ENCODE data around the gene CXCL1. TPM values are rescaled to one million over a fixed set of nuclear protein-coding genes. Genes with fewer than 3 reads are reported as not detected.

The CXCL1 gene
- total RNA-seq, 1 donor from 2014 or later = 2.7 TPM

- H3K36me3 Mint-ChIP-seq (ENCODE audit: insufficient read depth) = no peaks in the 10 kb centered on the region
- peaks cover 8% of the 10 kb centered on the region for H3K4me1 Mint-ChIP-seq (ENCODE audit: low read depth)
- H3K4me3 Mint-ChIP-seq (ENCODE audit: low read depth) = no peak overlapping the region
- no peak for DNase-seq (ENCODE audit: low spot score, unreplicated experiment)
- no peak overlapping the region for H3K27ac Mint-ChIP-seq
- peaks cover 3% of the 10 kb centered on the region for H3K27me3 Mint-ChIP-seq
- no peaks in the 10 kb centered on the region for H3K9me3 Mint-ChIP-seq (ENCODE audit: low read depth)
- no peak for TF ChIP-seq CTCF (IDR thresholded peaks at IDR 0.05; ENCODE audit: unreplicated experiment)
Measured at GRCh38 chr4:73918058-73918457, 48.9 kb downstream of the CXCL1 start.

GRCh38 chr4:73919691-73920090, 50.5 kb downstream of the CXCL1 start:
- Mint-ChIP-seq H3K27me3 (peaks cover 3% of the 10 kb centered on the region), H3K4me1 (ENCODE audit: low read depth) (peaks cover 10% of the 10 kb centered on the region), H3K27ac (peak overlapping the region; percentile 10), H3K36me3 (ENCODE audit: insufficient read depth) (no peaks in the 10 kb centered on the region), H3K9me3 (ENCODE audit: low read depth) (no peaks in the 10 kb centered on the region), H3K4me3 (ENCODE audit: low read depth) (no peak overlapping the region)
- TF ChIP-seq CTCF (IDR thresholded peaks at IDR 0.05; ENCODE audit: unreplicated experiment) = no peak
- no peak for DNase-seq (ENCODE audit: low spot score, unreplicated experiment)

Other genes with a start within 250 kb of the CXCL1 start
- gene RASSF6, start 249.0 kb upstream of the CXCL1 start, total RNA-seq = 10.1 and 10.6 TPM in 2 replicates
- gene CXCL8, start 128.8 kb upstream of the CXCL1 start, total RNA-seq = 0.84 and 1.1 TPM in 2 replicates
- 0.44 and 1.1 TPM in 2 replicates for gene CXCL6, start 32.7 kb upstream of the CXCL1 start, total RNA-seq
- gene PF4V1, start 16.1 kb upstream of the CXCL1 start, total RNA-seq = not detected in 2 replicates
- gene PF4, start 112.6 kb downstream of the CXCL1 start, total RNA-seq = 1.2 TPM in 1 of 2 replicates, not detected in the other
- gene PPBP, start 118.8 kb downstream of the CXCL1 start, total RNA-seq = not detected in 2 replicates
- gene CXCL5, start 129.3 kb downstream of the CXCL1 start, total RNA-seq = 0.34 and 0.58 TPM in 2 replicates
- gene CXCL3, start 169.3 kb downstream of the CXCL1 start, total RNA-seq = 1.7 and 1.8 TPM in 2 replicates
- gene CXCL2, start 229.8 kb downstream of the CXCL1 start, total RNA-seq = 0.50 and 0.78 TPM in 2 replicates

Data from progenitor cell of endocrine pancreas (in vitro differentiated cells).